PC-3 (cell line): ENCODE measurements around the gene DPYSL4. TPM values are rescaled to one million over a fixed set of nuclear protein-coding genes. Genes with fewer than 3 reads are reported as not detected.
"Not testable (repeated sequence)": the region's sequence is repeated elsewhere in the genome, so short reads cannot be mapped to it uniquely, and the experiment has no call there.

Experiments
- ATAC-seq: fragments of 200-7000 bp; cut with Tn5 transposase; 2 replicates; pipeline ENCODE4 v1.9.1; 2020; ENCODE audit warnings: mild to moderate bottlenecking, moderate library complexity
- BruUV-seq: library from RNA; stranded (reverse); fragments of 400-500 nt; replicated peaks from 2 replicates; lab custom pipeline; 2021; lab: Mats Ljungman, UMichigan
- CTCF ChIA-PET: fragments of 300-600 bp; sonication (Branson Sonifier 250); formaldehyde crosslinking; loops from one replicate; lab custom pipeline; 2022; ENCODE audit warnings: antibody characterized with exemption; lab: Charles Lee
- POLR2A ChIA-PET: fragments of 300-600 bp; sonication (Branson Sonifier 250); formaldehyde crosslinking; loops from one replicate; lab custom pipeline; 2022; ENCODE audit warnings: antibody characterized with exemption; ENCODE audit not compliant: unreplicated experiment; lab: Charles Lee
- DNase-seq: peaks from one replicate; pipeline ENCODE4 v3.0.0-alpha.2; 2015
- H2AFZ ChIP-seq: fragments of 300-600 bp; sonication (generic); 2 replicates; pipeline ENCODE4 v1.6.0; 2016; ENCODE audit warnings: antibody characterized with exemption, low read length
- H3F3A ChIP-seq: fragments of 300-600 bp; sonication (generic); one replicate; pipeline ENCODE4 v1.6.0; 2017; ENCODE audit warnings: antibody characterized with exemption, low read length, control low read depth, mild to moderate bottlenecking; ENCODE audit not compliant: unreplicated experiment
- H3K27ac ChIP-seq: fragments of 300-600 bp; sonication (generic); 2 replicates; pipeline ENCODE4 v1.5.1; 2016; ENCODE audit warnings: mild to moderate bottlenecking, low read length
- H3K27me3 ChIP-seq: fragments of 300-600 bp; sonication (generic); 2 replicates; pipeline ENCODE4 v1.6.1; 2016; ENCODE audit warnings: low read length, mixed read lengths
- H3K36me3 ChIP-seq: fragments of 300-600 bp; sonication (generic); 2 replicates; pipeline ENCODE4 v1.6.1; 2016; ENCODE audit warnings: low read depth, mixed run types, low read length, mixed read lengths
- H3K4me1 ChIP-seq: fragments of 300-600 bp; sonication (generic); 2 replicates; pipeline ENCODE4 v1.5.1; 2016; ENCODE audit warnings: low read length; ENCODE audit not compliant: insufficient read depth
- H3K4me2 ChIP-seq: fragments of 300-600 bp; sonication (generic); 2 replicates; pipeline ENCODE4 v1.6.0; 2016; ENCODE audit warnings: low read length
- H3K4me3 ChIP-seq: fragments of 300-600 bp; sonication (generic); 2 replicates; pipeline ENCODE4 v1.5.1; 2016; ENCODE audit warnings: mild to moderate bottlenecking, low read length, mixed read lengths
- H3K79me2 ChIP-seq: fragments of 300-600 bp; sonication (generic); 2 replicates; pipeline ENCODE4 v1.6.1; 2017; ENCODE audit warnings: low read length, mixed read lengths
- H3K9ac ChIP-seq: fragments of 300-600 bp; sonication (generic); 2 replicates; pipeline ENCODE4 v1.6.0; 2016; ENCODE audit warnings: mild to moderate bottlenecking, low read length
- H3K9me2 ChIP-seq: fragments of 300-600 bp; sonication (generic); replicated peaks from 2 replicates; pipeline ENCODE4 v1.6.1; 2016; ENCODE audit warnings: mixed run types, low read length, mixed read lengths
- H3K9me3 ChIP-seq: fragments of 300-600 bp; sonication (generic); 2 replicates; pipeline ENCODE4 v1.6.1; 2016; ENCODE audit warnings: low read length, mixed read lengths
- H4K20me1 ChIP-seq: fragments of 300-600 bp; sonication (generic); 2 replicates; pipeline ENCODE4 v1.6.1; 2016; ENCODE audit warnings: low read length, mixed read lengths
- EZH2 ChIP-seq: fragments of 300-600 bp; sonication (generic); IDR thresholded peaks from one replicate; pipeline ENCODE4 v1.6.1; 2017; ENCODE audit warnings: antibody characterized with exemption, mild to moderate bottlenecking, low read length; ENCODE audit not compliant: unreplicated experiment
- EZH2phosphoT487 ChIP-seq: fragments of 300-600 bp; sonication (generic); IDR thresholded peaks from 2 replicates; pipeline ENCODE4 v1.6.1; 2018; ENCODE audit warnings: mild to moderate bottlenecking, antibody characterized with exemption, low read length, borderline replicate concordance
- intact Hi-C: fragments of 100-400 bp; cut with micrococcal nuclease; formaldehyde crosslinking; loops from 2 replicates; pipeline ENCODE4 v1.9.0; 2023
- total RNA-seq: library from RNA; depleted of rRNA; stranded (reverse); fragments of >200 nt; gene quantifications from 2 replicates; pipeline ENCODE4 v1.2.3, GENCODE V29; 2014
- TF ChIP-seq, protein P1 (sequence below): fragments of 300-600 bp; sonication (generic); conservative IDR thresholded peaks from 2 replicates; pipeline ENCODE4 v1.5.1; 2017; ENCODE audit warnings: antibody characterized with exemption, low read depth, mild to moderate bottlenecking, low read length

The DPYSL4 gene
- total RNA-seq, 1 experiment from 2014 or later, result 10.2 TPM

DNA sequence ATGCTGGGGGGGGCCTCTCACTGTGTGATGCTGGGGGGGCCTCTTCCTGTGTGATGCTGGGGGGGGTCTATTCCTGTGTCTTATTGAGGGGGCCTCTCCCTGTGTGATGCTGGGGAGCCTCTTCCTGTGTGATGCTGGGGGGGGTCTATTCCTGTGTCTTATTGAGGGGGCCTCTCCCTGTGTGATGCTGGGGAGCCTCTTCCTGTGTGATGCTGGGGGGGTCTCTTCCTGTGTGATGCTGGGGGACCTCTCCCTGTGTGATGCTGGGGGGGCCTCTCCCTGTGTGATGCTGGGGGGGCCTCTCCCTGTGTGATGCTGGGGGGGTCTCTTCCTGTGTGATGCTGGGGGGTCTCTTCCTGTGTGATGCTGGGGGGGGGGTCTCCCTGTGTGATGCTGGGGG lies 26.5 kb upstream of the DPYSL4 start:
- H3K9ac ChIP-seq, H3K9me3 ChIP-seq, H3K27ac ChIP-seq, H3F3A ChIP-seq, intact Hi-C loops, H2AFZ ChIP-seq, BruUV-seq, CTCF ChIA-PET, H3K4me3 ChIP-seq, H3K27me3 ChIP-seq, H3K9me2 ChIP-seq, DNase-seq, POLR2A ChIA-PET, ATAC-seq, H3K4me2 ChIP-seq, H4K20me1 ChIP-seq, H3K79me2 ChIP-seq, H3K36me3 ChIP-seq, H3K4me1 ChIP-seq: not testable (repeated sequence)

GRCh38 chr10:132160834-132161622 lies 25.7 kb upstream of the DPYSL4 start:
- H3K4me3 ChIP-seq, intact Hi-C loops, H3K4me1 ChIP-seq, H3K9ac ChIP-seq, H3K27ac ChIP-seq, H3K79me2 ChIP-seq, ATAC-seq, H3K27me3 ChIP-seq, CTCF ChIA-PET, POLR2A ChIA-PET, H4K20me1 ChIP-seq, DNase-seq, H3K36me3 ChIP-seq, H3K9me2 ChIP-seq, H3F3A ChIP-seq, BruUV-seq, H3K9me3 ChIP-seq, H2AFZ ChIP-seq, H3K4me2 ChIP-seq: not testable (repeated sequence)

DNA sequence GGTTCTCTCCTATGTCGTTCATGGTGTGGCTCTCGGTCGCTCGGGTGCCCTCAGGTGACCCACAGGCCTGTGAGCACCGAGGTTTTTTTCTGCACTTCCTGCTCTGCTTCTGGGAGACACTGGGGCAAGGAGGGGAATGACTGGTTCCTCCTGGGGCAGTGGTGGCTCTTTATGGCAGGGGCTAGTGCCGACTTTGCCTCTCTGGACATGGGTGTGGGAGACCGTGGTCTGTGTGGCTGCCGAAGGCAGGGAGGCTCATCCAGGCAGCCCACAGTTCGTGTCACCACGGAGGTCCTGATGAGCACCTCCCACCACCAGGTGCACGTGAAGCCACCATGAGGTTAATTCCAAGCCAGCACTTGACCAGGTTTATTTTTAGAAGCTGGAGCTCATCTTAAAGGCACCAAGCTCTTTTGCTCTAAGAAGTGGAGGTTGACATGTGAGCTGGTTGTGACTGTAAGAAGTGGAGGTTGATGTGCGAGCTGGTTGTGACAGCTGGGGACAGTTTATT lies 24.7 kb upstream of the DPYSL4 start:
- Histone ChIP-seq H3K79me2 (no peaks in the 10 kb centered on the region), H3K36me3 (no peaks in the 10 kb centered on the region), H2AFZ (no peak overlapping the region), H3K9ac (no peak overlapping the region), H3F3A (no peaks in the 10 kb centered on the region), H3K27ac (no peak overlapping the region), H3K4me1 (peaks cover 7% of the 10 kb centered on the region), H3K4me2 (no peak overlapping the region), H3K27me3 (no peaks in the 10 kb centered on the region), H3K4me3 (no peak overlapping the region), H3K9me3 (no peaks in the 10 kb centered on the region), H4K20me1 (no peaks in the 10 kb centered on the region), H3K9me2 (no peaks in the 10 kb centered on the region)
- no TSS peak for BruUV-seq
- CTCF ChIA-PET, result no interaction called here
- POLR2A ChIA-PET, result no interaction called here
- DNase-seq, result no peak
- TF ChIP-seq EZH2phosphoT487 (no peak), EZH2 (no peak)
- TF ChIP-seq, protein P1, sequence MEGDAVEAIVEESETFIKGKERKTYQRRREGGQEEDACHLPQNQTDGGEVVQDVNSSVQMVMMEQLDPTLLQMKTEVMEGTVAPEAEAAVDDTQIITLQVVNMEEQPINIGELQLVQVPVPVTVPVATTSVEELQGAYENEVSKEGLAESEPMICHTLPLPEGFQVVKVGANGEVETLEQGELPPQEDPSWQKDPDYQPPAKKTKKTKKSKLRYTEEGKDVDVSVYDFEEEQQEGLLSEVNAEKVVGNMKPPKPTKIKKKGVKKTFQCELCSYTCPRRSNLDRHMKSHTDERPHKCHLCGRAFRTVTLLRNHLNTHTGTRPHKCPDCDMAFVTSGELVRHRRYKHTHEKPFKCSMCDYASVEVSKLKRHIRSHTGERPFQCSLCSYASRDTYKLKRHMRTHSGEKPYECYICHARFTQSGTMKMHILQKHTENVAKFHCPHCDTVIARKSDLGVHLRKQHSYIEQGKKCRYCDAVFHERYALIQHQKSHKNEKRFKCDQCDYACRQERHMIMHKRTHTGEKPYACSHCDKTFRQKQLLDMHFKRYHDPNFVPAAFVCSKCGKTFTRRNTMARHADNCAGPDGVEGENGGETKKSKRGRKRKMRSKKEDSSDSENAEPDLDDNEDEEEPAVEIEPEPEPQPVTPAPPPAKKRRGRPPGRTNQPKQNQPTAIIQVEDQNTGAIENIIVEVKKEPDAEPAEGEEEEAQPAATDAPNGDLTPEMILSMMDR, result no peak
- intact Hi-C loops, result no loop called here
- ATAC-seq, result no peak
